HEK293 (cell line): ENCODE measurements around the gene P4HA2.

ENCODE experiments used
- SETDB1 ChIP-seq: IDR thresholded peaks from one replicate; pipeline ENCODE4 v1.6.1; 2017; ENCODE audit warnings: mild to moderate bottlenecking, low read length, moderate library complexity, mixed read lengths; ENCODE audit not compliant: insufficient read length
- ZBTB49 ChIP-seq: fragments of 450-650 bp; formaldehyde crosslinking; IDR thresholded peaks from 2 replicates; pipeline ENCODE4 v1.5.1; 2016; ENCODE audit warnings: missing biosample characterization, missing genetic modification characterization, low read depth
- ZNF292 ChIP-seq: fragments of 450-650 bp; formaldehyde crosslinking; IDR thresholded peaks from 2 replicates; pipeline ENCODE4 v1.5.1; 2016; ENCODE audit warnings: low read depth, missing biosample characterization, missing genetic modification characterization, borderline replicate concordance
- ZNF350 ChIP-seq: fragments of 450-650 bp; formaldehyde crosslinking; IDR thresholded peaks from 2 replicates; pipeline ENCODE4 v1.5.0; 2017; ENCODE audit warnings: missing biosample characterization, mild to moderate bottlenecking, missing genetic modification characterization
- TF ChIP-seq, protein P1 (sequence below): fragments of 450-650 bp; formaldehyde crosslinking; IDR thresholded peaks from 2 replicates; pipeline ENCODE4 v1.5.1; 2016; ENCODE audit warnings: missing biosample characterization, missing genetic modification characterization
- TF ChIP-seq, protein P2 (sequence below): fragments of 450-650 bp; formaldehyde crosslinking; IDR thresholded peaks from 2 replicates; pipeline ENCODE4 v1.5.1; 2017; ENCODE audit warnings: missing biosample characterization, mild to moderate bottlenecking, missing genetic modification characterization, moderate library complexity

GRCh38 chr5:132266031-132266835 is 38.6 kb upstream of the P4HA2 start:
- TF ChIP-seq SETDB1 (no peak), ZNF292 (tag by site-specific recombination) (no peak), ZNF350 (tag by site-specific recombination) (no peak), ZBTB49 (tag by site-specific recombination) (no peak)
- TF ChIP-seq, protein P1, sequence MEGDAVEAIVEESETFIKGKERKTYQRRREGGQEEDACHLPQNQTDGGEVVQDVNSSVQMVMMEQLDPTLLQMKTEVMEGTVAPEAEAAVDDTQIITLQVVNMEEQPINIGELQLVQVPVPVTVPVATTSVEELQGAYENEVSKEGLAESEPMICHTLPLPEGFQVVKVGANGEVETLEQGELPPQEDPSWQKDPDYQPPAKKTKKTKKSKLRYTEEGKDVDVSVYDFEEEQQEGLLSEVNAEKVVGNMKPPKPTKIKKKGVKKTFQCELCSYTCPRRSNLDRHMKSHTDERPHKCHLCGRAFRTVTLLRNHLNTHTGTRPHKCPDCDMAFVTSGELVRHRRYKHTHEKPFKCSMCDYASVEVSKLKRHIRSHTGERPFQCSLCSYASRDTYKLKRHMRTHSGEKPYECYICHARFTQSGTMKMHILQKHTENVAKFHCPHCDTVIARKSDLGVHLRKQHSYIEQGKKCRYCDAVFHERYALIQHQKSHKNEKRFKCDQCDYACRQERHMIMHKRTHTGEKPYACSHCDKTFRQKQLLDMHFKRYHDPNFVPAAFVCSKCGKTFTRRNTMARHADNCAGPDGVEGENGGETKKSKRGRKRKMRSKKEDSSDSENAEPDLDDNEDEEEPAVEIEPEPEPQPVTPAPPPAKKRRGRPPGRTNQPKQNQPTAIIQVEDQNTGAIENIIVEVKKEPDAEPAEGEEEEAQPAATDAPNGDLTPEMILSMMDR (tag by site-specific recombination), result no peak
- TF ChIP-seq, protein P2, sequence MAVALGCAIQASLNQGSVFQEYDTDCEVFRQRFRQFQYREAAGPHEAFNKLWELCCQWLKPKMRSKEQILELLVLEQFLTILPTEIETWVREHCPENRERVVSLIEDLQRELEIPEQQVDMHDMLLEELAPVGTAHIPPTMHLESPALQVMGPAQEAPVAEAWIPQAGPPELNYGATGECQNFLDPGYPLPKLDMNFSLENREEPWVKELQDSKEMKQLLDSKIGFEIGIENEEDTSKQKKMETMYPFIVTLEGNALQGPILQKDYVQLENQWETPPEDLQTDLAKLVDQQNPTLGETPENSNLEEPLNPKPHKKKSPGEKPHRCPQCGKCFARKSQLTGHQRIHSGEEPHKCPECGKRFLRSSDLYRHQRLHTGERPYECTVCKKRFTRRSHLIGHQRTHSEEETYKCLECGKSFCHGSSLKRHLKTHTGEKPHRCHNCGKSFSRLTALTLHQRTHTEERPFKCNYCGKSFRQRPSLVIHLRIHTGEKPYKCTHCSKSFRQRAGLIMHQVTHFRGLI (tag by site-specific recombination), result no peak
